Esophagus muscularis mucosa (tissue), 4 donors: ENCODE results near the gene ATF5. TPM values are rescaled to one million over a fixed set of nuclear protein-coding genes. Genes with fewer than 3 reads are reported as not detected.

Experiments
- DNase-seq: peaks from one replicate; pipeline ENCODE4 v3.0.0-alpha.2; 2017; ENCODE audit errors: extremely low spot score
- H3K27ac ChIP-seq, 4 donors: fragments of 200-600 bp; sonication (generic); replicated peaks in 1 of 4; 1 replicate in 3 of 4; 2 replicates in 1 of 4; pipeline ENCODE4 v1.5.1; 2016 to 2019; ENCODE audit warnings: mild to moderate bottlenecking in 1 of 4
- H3K27me3 ChIP-seq, 4 donors: fragments of 200-600 bp; sonication (generic); one replicate each; pipeline versions ENCODE4 v1.5.1 to v1.6.0; 2016 to 2019
- H3K36me3 ChIP-seq, 4 donors: fragments of 200-600 bp; sonication (generic); one replicate each; pipeline ENCODE4 v1.5.1; 2016 to 2019
- H3K4me1 ChIP-seq, 4 donors: fragments of 200-600 bp; sonication (generic); one replicate each; pipeline ENCODE4 v1.5.1; 2016 to 2019
- H3K4me3 ChIP-seq, 4 donors: fragments of 200-600 bp; sonication (generic); 1 replicate in 2 of 4; 2 replicates in 2 of 4; pipeline ENCODE4 v1.5.1; 2016 to 2019; ENCODE audit warnings: mild to moderate bottlenecking in 4 of 4, moderate library complexity in 1 of 4
- H3K9me3 ChIP-seq, 4 donors: fragments of 200-600 bp; sonication (generic); 1 replicate in 3 of 4; 2 replicates in 1 of 4; pipeline ENCODE4 v1.5.1; 2016 to 2019
- CTCF ChIP-seq, 3 experiments: fragments of 200-600 bp in 2 of 3; fragments of 450-650 bp in 1 of 3; sonication (generic) in 2 of 3; IDR thresholded peaks; one replicate each; pipeline ENCODE4 v1.5.1; 2017 to 2019; ENCODE audit warnings: antibody characterized with exemption in 3 of 3, mild to moderate bottlenecking in 2 of 3, moderate library complexity in 1 of 3
- EP300 ChIP-seq: sonication (generic); formaldehyde crosslinking; IDR thresholded peaks from one replicate; pipeline ENCODE4 v1.6.1; 2017; ENCODE audit warnings: antibody characterized with exemption
- POLR2A ChIP-seq: fragments of 450-650 bp; IDR thresholded peaks from one replicate; pipeline ENCODE4 v1.6.1; 2017; ENCODE audit warnings: antibody characterized with exemption, moderate library complexity, mild to moderate bottlenecking, low read depth
- POLR2AphosphoS5 ChIP-seq, 2 donors: sonication (generic); formaldehyde crosslinking; IDR thresholded peaks; one replicate each; pipeline ENCODE4 v1.6.1; 2017; ENCODE audit warnings: antibody characterized with exemption in 2 of 2
- WGBS: methylation state at CpG from one replicate; pipeline ENCODE4 v1.1.5; 2018; 5-methylcytosine and 5-hydroxymethylcytosine counted together
- intact Hi-C: fragments of 100-400 bp; cut with DNase I; formaldehyde crosslinking; loops from one replicate; pipeline ENCODE4 v1.15.1; 2023
- total RNA-seq, 4 donors: library from RNA; depleted of rRNA; stranded (reverse); fragments of >200 nt; gene quantifications; one replicate each; pipeline versions ENCODE4 v1.1.0 to v1.2.1, GENCODE V29; 2016

ATF5 gene
- total RNA-seq, 4 donors from 2014 or later, result 12.0 to 22.0 (median 14.4) TPM

GRCh38 chr19:49894011-49894664, 34.9 kb upstream of the ATF5 start:
- WGBS, result 94% methylated on average over 18 of the region's 18 CpGs
- DNase-seq, result no peak

GRCh38 chr19:49894879-49895565, 34.0 kb upstream of the ATF5 start:
- Histone ChIP-seq H3K4me3 (no peak overlapping the region), H3K9me3 (no peaks in the 10 kb centered on the region), H3K36me3 (no peaks in the 10 kb centered on the region), H3K27ac (no peak overlapping the region), H3K27me3 (peaks cover 0 to 28% (median 8%) of the 10 kb centered on the region in 4 donors), H3K4me1 (peaks cover 16 to 27% (median 25%) of the 10 kb centered on the region in 4 donors)
- no peak for DNase-seq
- TF ChIP-seq EP300 (no peak), POLR2A (no peak), CTCF (IDR thresholded peaks at IDR 0.05) (no peak), POLR2AphosphoS5 (IDR thresholded peaks at IDR 0.05) (no peak)
- intact Hi-C loops, result no loop called here
- WGBS, result 79% methylated on average over 9 of the region's 17 CpGs

More at GRCh38 chr19:49894011-49894664, 34.9 kb upstream of the ATF5 start:
- H3K27ac ChIP-seq, result no peak overlapping the region
- H3K4me3 ChIP-seq, result no peak overlapping the region
- H3K9me3 ChIP-seq, result no peaks in the 10 kb centered on the region
- intact Hi-C loops, result no loop called here
- H3K36me3 ChIP-seq, result peaks cover 0 to 4% (median 0%) of the 10 kb centered on the region in 4 donors
- peaks cover 0 to 36% (median 9%) of the 10 kb centered on the region in 4 donors for H3K27me3 ChIP-seq
- TF ChIP-seq CTCF (IDR thresholded peaks at IDR 0.05) (no peak), POLR2A (no peak), EP300 (no peak), POLR2AphosphoS5 (IDR thresholded peaks at IDR 0.05) (no peak)
- H3K4me1 ChIP-seq, result peaks cover 19 to 33% (median 31%) of the 10 kb centered on the region in 4 donors

GRCh38 chr19:49895566-49896297, 33.3 kb upstream of the ATF5 start:
- WGBS, result 82% methylated on average over 9 of the region's 17 CpGs
- peaks cover 0 to 21% (median 3%) of the 10 kb centered on the region in 4 donors for H3K27me3 ChIP-seq
- H3K4me3 ChIP-seq, result no peak overlapping the region
- DNase-seq, result no peak
- no peaks in the 10 kb centered on the region for H3K9me3 ChIP-seq
- peaks cover 10 to 20% (median 17%) of the 10 kb centered on the region in 4 donors for H3K4me1 ChIP-seq
- no peaks in the 10 kb centered on the region for H3K36me3 ChIP-seq
- intact Hi-C loops, result no loop called here
- TF ChIP-seq CTCF (IDR thresholded peaks at IDR 0.05), result no peak
- no peak for TF ChIP-seq POLR2AphosphoS5 (IDR thresholded peaks at IDR 0.05)
- TF ChIP-seq POLR2A, result no peak
- TF ChIP-seq EP300, result no peak
- H3K27ac ChIP-seq, result no peak overlapping the region

- DNase-seq, result no peak
- Histone ChIP-seq H3K4me3 (peak within 1 kb of the TSS in 1 of 4 donors; percentile 21), H3K27ac (peak within 1 kb of the TSS in 2 of 4 donors; percentile 34 to 44), H3K4me1 (peaks cover 10 to 16% (median 15%) of the 10 kb centered on the region in 4 donors), H3K27me3 (peaks cover 0 to 9% (median 0%) of the 10 kb centered on the region in 4 donors), H3K9me3 (no peaks in the 10 kb centered on the region), H3K36me3 (no peaks in the 10 kb centered on the region)
- 51% methylated on average over 17 of the region's 20 CpGs for WGBS
- intact Hi-C loops, result no loop called here
- TF ChIP-seq POLR2A (no peak), CTCF (IDR thresholded peaks at IDR 0.05) (no peak), EP300 (no peak), POLR2AphosphoS5 (IDR thresholded peaks at IDR 0.05) (no peak)
Measured at GRCh38 chr19:49896863-49897621, 32.0 kb upstream of the ATF5 start, which contains the start of gene IL4I1. Gene IL4I1 (minus strand): TSS chr19:49896887. CDS start chr19:49896160, 727 bp downstream.
